ENCODE results near the gene BMP8A.

Gene BMP8A

GRCh38 chr1:39529901-39530535 lies 38.6 kb downstream of the BMP8A start:
- DNase-seq, result no peak

GRCh38 chr1:39531526-39531925 lies 40.1 kb downstream of the BMP8A start:
- no peak for DNase-seq

GRCh38 chr1:39533442-39533841 lies 42.0 kb downstream of the BMP8A start:
- DNase-seq, result no peak

GRCh38 chr1:39538531-39539251 lies 47.3 kb downstream of the BMP8A start:
- no peak for DNase-seq

GRCh38 chr1:39539252-39539790 lies 47.9 kb downstream of the BMP8A start:
- DNase-seq, result no peak

- no peak for DNase-seq
Observed at GRCh38 chr1:39540504-39541031, 49.1 kb downstream of the BMP8A start.

- DNase-seq, result no peak
Observed at GRCh38 chr1:39542924-39543323, 51.5 kb downstream of the BMP8A start.

GRCh38 chr1:39544327-39544726 lies 52.9 kb downstream of the BMP8A start:
- no peak for DNase-seq

GRCh38 chr1:39545531-39545930 lies 54.1 kb downstream of the BMP8A start:
- DNase-seq, result no peak

GRCh38 chr1:39554277-39554676 lies 62.8 kb downstream of the BMP8A start:
- no peak for DNase-seq

- no peak for DNase-seq
Observed at GRCh38 chr1:39561279-39561678, 69.8 kb downstream of the BMP8A start.

GRCh38 chr1:39562886-39563285 lies 71.5 kb downstream of the BMP8A start:
- DNase-seq, result no peak

GRCh38 chr1:39563669-39564068 lies 72.2 kb downstream of the BMP8A start:
- no peak for DNase-seq

- DNase-seq, result no peak
Observed at GRCh38 chr1:39564340-39564739, 72.9 kb downstream of the BMP8A start.

GRCh38 chr1:39564941-39565340 lies 73.5 kb downstream of the BMP8A start:
- no peak for DNase-seq

- no peak for DNase-seq
Observed at GRCh38 chr1:39566441-39567137, 75.2 kb downstream of the BMP8A start.

GRCh38 chr1:39567302-39567701 lies 75.9 kb downstream of the BMP8A start:
- DNase-seq, result no peak

GRCh38 chr1:39568208-39568607 lies 76.8 kb downstream of the BMP8A start:
- DNase-seq, result no peak

- DNase-seq, result no peak
Observed at GRCh38 chr1:39569034-39569433, 77.6 kb downstream of the BMP8A start.

GRCh38 chr1:39570477-39571177 lies 79.2 kb downstream of the BMP8A start:
- DNase-seq, result no peak

GRCh38 chr1:39571178-39571483 lies 79.7 kb downstream of the BMP8A start:
- DNase-seq, result no peak

- DNase-seq, result no peak
Observed at GRCh38 chr1:39572379-39573096, 81.1 kb downstream of the BMP8A start.

- no peak for DNase-seq
Observed at GRCh38 chr1:39573097-39573465, 81.6 kb downstream of the BMP8A start.

Measured in NK-92 treated with Interleukin-12 subunit alpha and Interleukin-12 subunit beta, amount 100 ng/mL, for 24 hours (cell line).